Activated T-helper 9 cell treated with anti-CD3 and anti-CD28 coated beads, Interleukin-2, amount 50 U/mL, for 16 hours (primary cell): ENCODE results near the gene MACROD2.

Source experiments
- DNase-seq: peaks from one replicate; pipeline ENCODE4 v3.0.0-alpha.2; 2020; ENCODE audit warnings: low read depth

The MACROD2 gene

DNA sequence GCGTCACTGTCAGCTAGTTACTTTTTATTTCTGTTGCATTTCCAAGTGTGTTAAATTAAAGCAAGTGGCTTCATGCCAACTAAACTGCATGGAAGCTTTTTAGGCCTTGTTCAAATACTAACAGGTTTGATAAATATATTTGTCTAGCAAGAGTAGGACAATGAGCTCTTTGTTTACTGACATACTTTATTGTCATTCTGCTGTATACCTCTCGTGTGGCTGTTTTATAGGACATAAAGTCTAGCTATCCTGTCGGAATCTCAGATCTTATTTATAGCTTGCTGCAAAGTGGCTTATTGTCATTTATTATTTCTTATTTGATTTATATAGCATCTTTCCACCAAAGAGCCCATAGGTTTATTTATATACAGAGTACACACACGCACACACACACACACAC is 1866.9 kb downstream of the MACROD2 start:
- DNase-seq: no peak

DNA sequence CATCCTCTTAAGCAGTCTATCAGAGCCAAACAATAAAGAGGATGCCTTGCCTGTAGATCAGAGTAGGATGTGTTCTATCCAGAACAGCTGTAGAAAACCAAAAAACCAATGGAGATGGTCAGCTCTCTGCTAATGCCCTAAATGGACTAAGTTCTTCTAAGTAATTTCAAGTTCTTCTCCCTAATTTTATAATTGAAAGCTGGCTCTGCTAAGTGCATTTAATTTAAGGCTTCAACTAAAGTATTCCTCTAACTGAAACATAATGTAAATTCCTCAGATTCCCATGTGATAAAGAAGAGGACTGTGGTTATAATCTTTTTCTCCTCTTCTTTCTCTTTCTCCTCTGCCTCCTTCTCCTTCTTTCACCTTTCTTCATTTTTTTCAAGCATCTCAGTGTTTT is 1868.4 kb downstream of the MACROD2 start:
- DNase-seq: no peak

DNA sequence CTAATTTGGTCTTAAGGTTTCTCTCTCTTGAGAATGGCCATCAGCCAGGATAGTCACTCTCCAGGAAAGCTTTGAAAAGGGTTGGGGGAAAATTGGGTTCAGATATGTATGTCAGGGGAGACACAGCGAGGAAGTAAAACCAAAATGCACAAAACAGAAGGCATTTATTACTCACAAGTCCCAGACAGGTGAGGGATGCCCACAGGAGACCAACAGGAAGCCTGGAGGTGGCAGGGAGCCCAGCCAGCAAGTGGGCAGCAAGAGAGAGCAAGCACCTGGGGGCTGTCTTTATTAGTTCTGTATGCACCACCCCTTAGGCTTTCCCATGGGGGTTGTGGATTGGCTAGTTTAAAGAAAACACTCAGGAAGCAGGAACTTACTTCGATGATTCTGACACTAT is 1870.2 kb downstream of the MACROD2 start:
- no peak for DNase-seq

- no peak for DNase-seq
These were observed 1871.8 kb downstream of the MACROD2 start for GRCh38 chr20:15866916-15867730.

DNA sequence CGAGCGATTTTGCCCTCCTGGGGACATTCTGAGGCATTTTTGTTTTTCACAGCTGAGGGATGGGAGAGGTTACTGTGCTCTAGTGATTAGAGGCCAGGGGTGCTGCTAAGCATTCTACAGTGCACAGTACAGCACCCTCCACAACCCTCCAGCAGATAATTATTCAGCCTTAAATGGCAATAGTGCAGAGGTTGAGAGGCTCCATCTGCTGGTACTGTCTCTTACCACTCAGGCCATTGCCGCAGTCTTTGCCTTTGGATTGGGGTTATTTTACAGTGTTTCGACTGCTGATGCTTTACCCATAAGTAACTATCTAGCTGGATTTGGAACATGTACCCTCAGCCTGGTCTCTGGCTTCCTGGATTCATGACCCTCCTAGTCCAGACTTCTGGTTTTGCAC is 1872.6 kb downstream of the MACROD2 start:
- no peak for DNase-seq

DNA sequence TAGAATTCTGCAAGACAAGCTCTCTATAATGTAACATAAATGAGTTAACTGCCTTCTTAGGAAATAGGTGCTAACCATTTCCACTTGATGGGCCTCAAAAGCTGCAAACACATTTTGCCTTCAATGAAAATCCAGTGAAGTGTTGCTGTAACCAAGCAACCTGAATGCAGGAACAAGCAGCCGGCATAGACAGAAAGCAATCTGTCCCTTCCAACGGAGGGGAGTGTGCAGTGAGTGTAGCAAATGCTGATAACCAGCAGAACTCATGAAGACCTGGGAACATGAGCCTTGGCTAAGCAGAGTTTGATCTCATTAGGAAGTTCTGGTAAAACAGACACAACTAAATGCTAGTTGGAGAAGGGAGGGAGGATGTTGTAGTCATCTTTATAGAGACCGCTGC is 1880.1 kb downstream of the MACROD2 start:
- no peak for DNase-seq

DNA sequence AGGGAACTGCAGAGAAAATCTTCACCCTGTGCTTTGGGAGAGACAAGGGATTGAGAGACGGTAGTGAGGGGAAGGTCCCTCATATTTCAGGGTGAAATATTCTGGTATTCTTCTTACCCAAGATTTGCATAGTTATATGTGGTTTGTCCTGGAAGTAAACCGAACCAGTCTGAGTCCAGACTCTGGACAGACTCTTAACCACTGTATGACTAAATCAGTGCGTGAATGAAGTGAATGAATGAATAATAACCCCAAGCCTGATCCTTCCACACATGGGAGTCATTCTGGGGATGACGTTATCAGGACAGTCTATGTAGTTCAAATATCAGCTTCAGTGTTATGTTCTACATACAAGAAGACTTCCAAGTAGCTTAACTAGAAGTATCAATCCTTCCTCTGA is 1887.2 kb downstream of the MACROD2 start:
- no peak for DNase-seq

DNA sequence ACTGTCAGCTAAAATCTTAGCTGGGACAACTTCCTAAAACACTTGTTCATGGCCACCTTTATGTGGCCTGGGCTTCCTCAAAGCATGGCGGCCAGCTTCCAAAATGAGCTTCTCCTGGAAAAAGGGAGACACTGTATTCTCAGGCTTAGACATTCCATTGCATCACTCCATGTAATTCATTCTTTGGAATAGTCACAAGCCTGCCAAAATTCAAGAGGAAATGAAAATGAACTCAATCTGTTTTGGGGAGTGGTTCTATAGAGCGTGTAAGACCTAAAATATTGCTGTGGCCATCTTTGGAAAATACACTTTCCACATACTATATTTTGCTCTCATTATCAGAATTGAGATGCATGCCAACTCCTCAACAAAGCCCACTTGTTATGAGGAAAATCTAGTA is 1890.9 kb downstream of the MACROD2 start:
- no peak for DNase-seq

GRCh38 chr20:15887387-15887786 is 1892.1 kb downstream of the MACROD2 start:
- no peak for DNase-seq

DNA sequence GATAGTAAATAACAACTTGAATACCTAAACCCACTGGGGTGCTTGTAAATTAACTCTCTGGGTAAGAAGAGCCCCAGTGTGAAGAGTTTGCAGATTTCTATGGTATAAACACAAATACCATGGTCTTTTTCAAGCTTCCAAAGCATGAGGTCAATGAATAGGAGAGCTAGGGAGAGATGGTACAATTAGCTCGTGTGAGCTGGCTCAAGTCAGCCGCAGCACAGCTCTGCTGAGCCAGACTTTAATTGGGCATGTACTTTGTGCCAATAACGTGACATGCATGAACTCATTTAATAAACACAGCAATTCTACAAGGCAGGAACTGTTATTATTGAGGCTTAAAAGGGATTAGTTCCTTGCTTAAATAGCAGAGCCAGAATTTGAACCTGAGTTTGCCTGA is 1893.7 kb downstream of the MACROD2 start:
- DNase-seq: no peak

DNA sequence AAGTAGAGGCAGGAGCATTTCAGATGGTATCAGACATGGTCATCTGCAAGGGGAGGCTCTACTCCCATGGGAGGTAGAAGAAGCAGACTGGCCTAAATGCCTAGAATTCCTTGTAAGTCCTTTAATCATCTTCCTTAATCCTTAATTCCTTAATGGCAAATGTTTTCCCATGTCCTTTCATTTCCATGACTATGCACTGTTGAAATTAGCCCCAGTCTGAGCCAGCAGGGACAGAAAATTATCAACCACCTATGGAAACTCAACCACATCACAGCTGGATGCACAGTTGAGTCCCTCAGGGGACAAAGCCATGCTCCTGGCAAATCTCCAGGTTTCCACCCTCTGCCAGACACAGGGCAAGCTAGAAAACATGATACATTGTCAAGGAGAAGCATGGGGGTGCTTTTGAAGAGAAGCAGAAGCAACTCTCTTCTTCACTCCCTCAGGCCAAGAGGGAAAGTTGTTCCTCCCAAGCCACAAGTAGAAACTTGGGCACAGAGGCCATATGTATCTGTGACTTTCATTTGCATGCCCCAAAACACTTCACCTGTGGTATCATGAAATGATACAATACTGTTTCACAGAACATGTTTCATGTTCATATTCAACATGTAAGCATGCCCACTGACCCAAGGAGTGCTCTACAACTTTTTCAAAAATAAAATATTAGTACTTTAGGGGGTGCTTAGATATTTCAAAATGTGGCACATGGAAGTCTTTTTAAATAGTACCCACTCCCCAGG is 1894.4 kb downstream of the MACROD2 start:
- no peak for DNase-seq

GRCh38 chr20:15890407-15890982 is 1895.2 kb downstream of the MACROD2 start:
- no peak for DNase-seq

- DNase-seq: no peak
These were observed 1899.8 kb downstream of the MACROD2 start for GRCh38 chr20:15895126-15895525.

DNA sequence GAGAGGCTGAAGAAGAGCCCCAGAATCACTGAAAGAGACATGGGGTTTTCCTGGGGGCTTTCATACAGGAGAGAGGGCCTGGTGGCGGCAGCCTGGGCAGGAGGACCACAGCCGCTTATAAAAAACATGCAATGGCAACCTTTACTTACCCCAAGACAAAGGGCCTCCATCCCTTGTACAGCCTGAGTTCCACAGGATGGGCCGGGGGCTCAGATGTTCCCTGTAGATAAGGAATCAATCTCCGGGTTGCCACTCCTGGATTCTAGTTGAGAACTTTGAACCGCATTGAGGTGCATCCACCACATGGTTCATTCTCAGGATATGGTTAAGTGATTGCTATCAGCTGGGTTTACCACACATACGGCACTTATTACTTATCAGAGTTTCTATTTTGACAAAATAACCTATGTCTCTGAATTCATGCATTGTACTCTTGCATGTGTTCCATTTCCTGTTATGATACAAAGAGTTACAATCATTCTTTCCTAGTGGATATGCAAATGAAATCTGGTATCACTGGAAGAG is 1900.3 kb downstream of the MACROD2 start:
- no peak for DNase-seq

DNA sequence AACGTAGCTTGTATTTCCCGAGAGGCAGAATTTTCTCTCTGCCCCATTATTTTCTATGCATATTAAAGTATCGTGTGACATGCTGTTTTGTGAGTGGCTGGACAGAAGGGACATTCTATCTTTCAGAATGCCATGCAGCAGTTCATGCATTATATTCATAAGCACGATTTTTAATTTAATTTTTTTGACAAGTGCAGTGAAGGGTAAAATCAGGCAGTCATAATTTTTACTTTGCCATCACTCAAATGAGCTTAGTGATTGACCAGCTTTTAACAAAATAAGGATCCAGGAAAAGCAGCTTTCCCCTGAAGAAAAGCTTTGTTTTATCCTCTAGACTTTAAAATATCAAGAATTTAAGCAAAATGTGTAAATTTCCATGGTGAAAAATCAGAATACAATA is 1904.7 kb downstream of the MACROD2 start:
- DNase-seq: no peak

DNA sequence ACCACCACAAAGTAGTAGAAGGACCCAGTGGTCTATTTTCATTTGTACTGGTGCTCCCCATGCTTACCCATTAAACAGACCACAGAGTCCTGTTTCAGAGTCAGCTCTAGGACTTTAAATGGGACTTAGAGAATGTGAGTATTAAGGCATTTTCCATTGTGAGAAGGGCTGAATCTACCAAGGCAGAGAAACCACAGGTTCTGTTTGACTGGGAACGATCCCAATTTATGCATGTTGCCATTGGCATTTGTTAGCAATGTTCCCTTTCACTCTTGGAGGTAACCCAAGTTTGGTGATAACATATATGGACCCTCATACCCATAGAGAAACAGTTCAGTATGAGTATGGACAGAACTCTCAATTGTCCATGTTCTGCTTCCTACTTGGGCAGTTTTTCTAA is 1905.1 kb downstream of the MACROD2 start:
- no peak for DNase-seq

GRCh38 chr20:15902493-15902892 is 1907.2 kb downstream of the MACROD2 start:
- no peak for DNase-seq

- DNase-seq: no peak
These were observed 1910.3 kb downstream of the MACROD2 start for GRCh38 chr20:15905661-15906060.

DNA sequence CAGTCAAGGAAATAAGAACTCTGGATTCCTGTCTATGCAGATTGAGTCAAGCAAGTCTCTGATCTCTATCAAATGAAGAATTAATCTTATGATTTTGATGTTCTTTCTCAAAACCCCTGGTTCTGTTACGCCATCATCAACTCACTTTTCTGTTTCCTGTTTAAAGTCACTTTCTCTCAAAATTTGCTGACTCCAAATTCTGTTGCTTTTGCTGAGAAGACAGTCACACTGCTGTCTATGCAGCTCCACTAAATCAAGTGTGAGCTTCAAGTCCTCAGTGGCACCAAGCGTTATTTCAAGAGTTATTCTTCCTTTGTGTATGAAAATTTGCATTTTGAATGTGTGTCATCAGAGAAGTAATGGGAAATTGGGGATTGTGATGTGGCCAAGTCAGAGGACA is 1914.7 kb downstream of the MACROD2 start:
- DNase-seq: no peak

- no peak for DNase-seq
These were observed 1916.3 kb downstream of the MACROD2 start for GRCh38 chr20:15911581-15911980.

GRCh38 chr20:15913391-15914025 is 1918.2 kb downstream of the MACROD2 start:
- no peak for DNase-seq

DNA sequence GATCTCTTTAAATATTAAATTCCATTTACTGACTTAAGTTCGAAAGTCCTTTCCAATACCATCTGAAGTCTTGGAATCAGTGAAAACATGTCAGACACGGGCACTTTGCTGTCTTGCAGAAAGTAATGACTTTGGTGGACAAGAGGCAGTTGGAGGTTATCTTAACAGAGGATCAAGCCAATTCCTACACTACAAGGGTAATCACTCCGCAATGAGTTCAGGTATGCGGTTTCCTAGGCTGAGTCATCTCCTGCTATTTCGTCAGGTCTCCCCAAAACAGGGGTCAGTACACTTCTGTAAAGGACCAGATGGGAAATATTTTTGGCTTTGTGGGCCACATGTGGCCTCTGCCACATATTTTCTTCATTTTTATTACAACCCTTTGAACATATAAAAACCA is 1921.3 kb downstream of the MACROD2 start:
- DNase-seq: no peak

GRCh38 chr20:15917283-15917682 is 1922.0 kb downstream of the MACROD2 start:
- no peak for DNase-seq
